RWPE2 (cell line): ENCODE data around the gene TMUB2.

Experiments used
- ATAC-seq: fragments of 200-7000 bp; cut with Tn5 transposase; 3 replicates; pipeline ENCODE4 v1.9.1; 2021; ENCODE audit warnings: low read depth
- DNase-seq: peaks from one replicate; pipeline ENCODE4 v3.0.0-alpha.2; 2020; ENCODE audit warnings: low spot score
- H3K27ac ChIP-seq: fragments of 450-650 bp; 2 replicates; pipeline ENCODE4 v1.5.1; 2017; ENCODE audit warnings: mild to moderate bottlenecking; ENCODE audit not compliant: poor library complexity, severe bottlenecking
- H3K27me3 ChIP-seq: fragments of 250-450 bp; sonication (Bioruptor Pico); 2 replicates; pipeline ENCODE4 v1.5.1; 2021; ENCODE audit warnings: mild to moderate bottlenecking, moderate library complexity; ENCODE audit not compliant: insufficient read depth, poor library complexity, severe bottlenecking
- H3K36me3 ChIP-seq: fragments of 250-450 bp; sonication (Bioruptor Pico); 2 replicates; pipeline ENCODE4 v1.5.1; 2020; ENCODE audit warnings: low read depth, mild to moderate bottlenecking, moderate library complexity
- H3K4me1 ChIP-seq: fragments of 250-450 bp; sonication (Bioruptor Pico); 2 replicates; pipeline ENCODE4 v1.5.1; 2021; ENCODE audit warnings: mild to moderate bottlenecking, moderate library complexity; ENCODE audit not compliant: insufficient read depth, poor library complexity, severe bottlenecking
- H3K4me3 ChIP-seq: fragments of 250-450 bp; sonication (Bioruptor Pico); 2 replicates; pipeline ENCODE4 v1.5.1; 2021; ENCODE audit warnings: mild to moderate bottlenecking, moderate library complexity; ENCODE audit not compliant: severe bottlenecking
- H3K9me3 ChIP-seq: fragments of 250-450 bp; sonication (Bioruptor Pico); 2 replicates; pipeline ENCODE4 v1.5.1; 2021; ENCODE audit warnings: mild to moderate bottlenecking, moderate library complexity; ENCODE audit not compliant: severe bottlenecking
- CTCF ChIP-seq: fragments of 450-650 bp; IDR thresholded peaks from one replicate; pipeline ENCODE4 v1.5.1; 2017; ENCODE audit warnings: mild to moderate bottlenecking, moderate library complexity; ENCODE audit not compliant: poor library complexity, severe bottlenecking

The TMUB2 gene

GRCh38 chr17:44214896-44215295, 28.1 kb downstream of the TMUB2 start:
- no peak for DNase-seq
- no peak for ATAC-seq
- H3K27me3 ChIP-seq: no peaks in the 10 kb centered on the region
- H3K36me3 ChIP-seq: peaks cover 48% of the 10 kb centered on the region
- peaks cover 3% of the 10 kb centered on the region for H3K4me1 ChIP-seq
- H3K27ac ChIP-seq: no peak overlapping the region
- H3K4me3 ChIP-seq: no peak overlapping the region
- no peak for TF ChIP-seq CTCF
- H3K9me3 ChIP-seq: no peaks in the 10 kb centered on the region

GRCh38 chr17:44216173-44216572, 29.4 kb downstream of the TMUB2 start:
- H3K27me3 ChIP-seq: no peaks in the 10 kb centered on the region
- no peak overlapping the region for H3K27ac ChIP-seq
- H3K4me1 ChIP-seq: no peaks in the 10 kb centered on the region
- H3K36me3 ChIP-seq: peaks cover 38% of the 10 kb centered on the region
- H3K4me3 ChIP-seq: no peak overlapping the region
- no peak for DNase-seq
- ATAC-seq: no peak
- TF ChIP-seq CTCF: no peak
- no peaks in the 10 kb centered on the region for H3K9me3 ChIP-seq

GRCh38 chr17:44216694-44217093, 29.9 kb downstream of the TMUB2 start:
- H3K36me3 ChIP-seq: peaks cover 32% of the 10 kb centered on the region
- DNase-seq (no peak), ATAC-seq (no peak)
- no peaks in the 10 kb centered on the region for H3K4me1 ChIP-seq
- H3K27me3 ChIP-seq: no peaks in the 10 kb centered on the region
- H3K4me3 ChIP-seq: no peak overlapping the region
- H3K27ac ChIP-seq: no peak overlapping the region
- H3K9me3 ChIP-seq: no peaks in the 10 kb centered on the region
- TF ChIP-seq CTCF: no peak

GRCh38 chr17:44217738-44218343, 31.1 kb downstream of the TMUB2 start:
- no peaks in the 10 kb centered on the region for H3K9me3 ChIP-seq
- ATAC-seq: no peak
- H3K4me1 ChIP-seq: peaks cover 7% of the 10 kb centered on the region
- peak overlapping the region; percentile 95 for H3K27ac ChIP-seq
- peaks cover 31% of the 10 kb centered on the region for H3K36me3 ChIP-seq
- H3K4me3 ChIP-seq: peak overlapping the region; percentile 83
- no peaks in the 10 kb centered on the region for H3K27me3 ChIP-seq
- no peak for TF ChIP-seq CTCF
- DNase-seq: no peak

- no peaks in the 10 kb centered on the region for H3K27me3 ChIP-seq
- peak overlapping the region; percentile 83 for H3K4me3 ChIP-seq
- TF ChIP-seq CTCF: peak; percentile 76
- H3K9me3 ChIP-seq: no peaks in the 10 kb centered on the region
- no peak for DNase-seq
- H3K27ac ChIP-seq: peak overlapping the region; percentile 95
- peaks cover 14% of the 10 kb centered on the region for H3K4me1 ChIP-seq
- peak; percentile 5; the same call in 2 of the 3 replicates for ATAC-seq
- peaks cover 31% of the 10 kb centered on the region for H3K36me3 ChIP-seq
These were observed 31.8 kb downstream of the TMUB2 start for GRCh38 chr17:44218344-44219107.
